Tibial artery (tissue), 4 donors: ENCODE measurements around the gene ATF4.

ENCODE experiments used
- DNase-seq, 2 donors: peaks; one replicate each; pipeline ENCODE4 v3.0.0-alpha.2; 2019
- H3K27ac ChIP-seq, 2 donors: fragments of 200-600 bp; sonication (generic) in 1 of 2; 1 replicate in 1 of 2; 2 replicates in 1 of 2; pipeline ENCODE4 v1.5.1; 2018 to 2019; ENCODE audit warnings: mild to moderate bottlenecking in 1 of 2
- H3K27me3 ChIP-seq, 2 donors: fragments of 200-600 bp; sonication (generic) in 1 of 2; one replicate each; pipeline versions ENCODE4 v1.5.1 to v1.6.0; 2016 to 2019
- H3K36me3 ChIP-seq, 3 donors: fragments of 200-600 bp; sonication (generic) in 2 of 3; one replicate each; pipeline ENCODE4 v1.5.1; 2016 to 2019; ENCODE audit warnings: mild to moderate bottlenecking in 2 of 3
- H3K4me1 ChIP-seq, 4 donors: fragments of 200-600 bp; sonication (generic) in 2 of 4; 1 replicate in 3 of 4; 2 replicates in 1 of 4; pipeline ENCODE4 v1.5.1; 2016 to 2019
- H3K4me3 ChIP-seq, 2 donors: fragments of 200-600 bp; sonication (generic) in 1 of 2; 1 replicate in 1 of 2; 2 replicates in 1 of 2; pipeline ENCODE4 v1.5.1; 2018 to 2019; ENCODE audit warnings: mild to moderate bottlenecking in 2 of 2
- H3K9me3 ChIP-seq, 3 donors: fragments of 200-600 bp; sonication (generic) in 1 of 3; one replicate each; pipeline ENCODE4 v1.5.1; 2016 to 2019
- intact Hi-C: fragments of 100-400 bp; cut with DNase I; formaldehyde crosslinking; loops from one replicate; pipeline ENCODE4 v1.15.0; 2023; ENCODE audit warnings: low total_unique reads
- TF ChIP-seq, protein P1 (sequence below), 2 experiments: fragments of 200-600 bp in 1 of 2; fragments of 450-650 bp in 1 of 2; IDR thresholded peaks; one replicate each; pipeline ENCODE4 v1.5.1; 2017 to 2019; ENCODE audit warnings: antibody characterized with exemption in 2 of 2, mild to moderate bottlenecking in 1 of 2, moderate library complexity in 1 of 2

Gene ATF4

GRCh38 chr22:39500101-39500500 is 20.3 kb upstream of the ATF4 start:
- Histone ChIP-seq H3K9me3 (no peaks in the 10 kb centered on the region), H3K27ac (no peak overlapping the region), H3K36me3 (peaks cover 11 to 14% (median 12%) of the 10 kb centered on the region in 3 donors), H3K4me1 (peaks cover 0 to 35% (median 27%) of the 10 kb centered on the region in 4 donors), H3K4me3 (no peak overlapping the region), H3K27me3 (no peaks in the 10 kb centered on the region)
- no peak for DNase-seq
- TF ChIP-seq, protein P1, sequence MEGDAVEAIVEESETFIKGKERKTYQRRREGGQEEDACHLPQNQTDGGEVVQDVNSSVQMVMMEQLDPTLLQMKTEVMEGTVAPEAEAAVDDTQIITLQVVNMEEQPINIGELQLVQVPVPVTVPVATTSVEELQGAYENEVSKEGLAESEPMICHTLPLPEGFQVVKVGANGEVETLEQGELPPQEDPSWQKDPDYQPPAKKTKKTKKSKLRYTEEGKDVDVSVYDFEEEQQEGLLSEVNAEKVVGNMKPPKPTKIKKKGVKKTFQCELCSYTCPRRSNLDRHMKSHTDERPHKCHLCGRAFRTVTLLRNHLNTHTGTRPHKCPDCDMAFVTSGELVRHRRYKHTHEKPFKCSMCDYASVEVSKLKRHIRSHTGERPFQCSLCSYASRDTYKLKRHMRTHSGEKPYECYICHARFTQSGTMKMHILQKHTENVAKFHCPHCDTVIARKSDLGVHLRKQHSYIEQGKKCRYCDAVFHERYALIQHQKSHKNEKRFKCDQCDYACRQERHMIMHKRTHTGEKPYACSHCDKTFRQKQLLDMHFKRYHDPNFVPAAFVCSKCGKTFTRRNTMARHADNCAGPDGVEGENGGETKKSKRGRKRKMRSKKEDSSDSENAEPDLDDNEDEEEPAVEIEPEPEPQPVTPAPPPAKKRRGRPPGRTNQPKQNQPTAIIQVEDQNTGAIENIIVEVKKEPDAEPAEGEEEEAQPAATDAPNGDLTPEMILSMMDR (IDR thresholded peaks at IDR 0.05), result no peak
- intact Hi-C loops, result loop anchor here (5.0 kb wide), 1 partner anchor 98 kb away; no protein-coding TSS in a partner anchor

- no peak for DNase-seq
- TF ChIP-seq, protein P1 (IDR thresholded peaks at IDR 0.05), result no peak
- intact Hi-C loops, result loop anchor here (5.0 kb wide), 1 partner anchor 99 kb away; no protein-coding TSS in a partner anchor
- Histone ChIP-seq H3K9me3 (no peaks in the 10 kb centered on the region), H3K36me3 (peaks cover 16 to 30% (median 28%) of the 10 kb centered on the region in 3 donors), H3K27ac (peak overlapping the region; percentile 67 to 71), H3K27me3 (no peaks in the 10 kb centered on the region), H3K4me1 (peaks cover 0 to 36% (median 28%) of the 10 kb centered on the region in 4 donors), H3K4me3 (peak overlapping the region; percentile 75 to 94)
These were observed 18.7 kb upstream of the ATF4 start for GRCh38 chr22:39501644-39502108.

DNA sequence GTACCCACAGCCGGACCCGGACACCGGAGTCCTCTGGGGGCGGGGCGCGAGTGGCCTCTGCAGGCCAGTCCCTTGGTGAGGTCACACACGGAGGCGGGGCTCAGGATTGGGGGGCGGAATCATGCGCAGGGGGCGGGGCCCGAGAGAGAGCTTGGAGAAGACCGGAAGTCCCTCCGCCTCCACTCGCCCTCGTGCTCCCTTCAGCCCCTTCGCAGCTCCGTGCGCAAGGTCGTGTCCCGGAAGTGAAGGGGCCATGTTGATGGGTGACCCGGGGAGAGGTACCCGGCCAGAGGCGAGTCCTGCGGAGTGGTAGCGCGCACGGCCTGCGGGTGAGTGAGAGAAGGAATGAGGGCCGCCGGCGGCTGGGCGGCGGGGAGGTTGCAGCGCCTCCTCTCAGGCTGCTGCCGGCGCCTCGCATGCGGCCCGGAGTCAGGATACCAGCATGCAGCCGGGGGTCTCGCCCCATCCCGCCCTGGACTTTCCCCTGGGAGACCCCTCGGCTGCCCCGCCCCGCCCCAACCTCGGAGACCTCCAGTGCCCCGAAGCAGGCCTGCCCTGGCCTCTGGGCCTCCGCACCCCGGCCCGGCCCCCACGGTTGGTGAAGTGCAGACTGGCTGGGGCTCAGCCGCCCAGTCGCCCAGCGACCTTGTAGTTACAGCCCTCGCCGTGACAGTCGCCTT is 18.1 kb upstream of the ATF4 start, which contains the start of gene MIEF1:
Gene MIEF1, plus strand, starts transcription at position 182 of the 680 bp plus-strand sequence. CDS start 9,005 bp downstream, outside the sequence.
- H3K36me3 ChIP-seq, result peaks cover 21 to 36% (median 28%) of the 10 kb centered on the region in 3 donors
- no peaks in the 10 kb centered on the region for H3K9me3 ChIP-seq
- H3K4me3 ChIP-seq, result peak within 1 kb of the TSS; percentile 75 to 94
- H3K27ac ChIP-seq, result peak within 1 kb of the TSS; percentile 67 to 71
- H3K27me3 ChIP-seq, result no peaks in the 10 kb centered on the region
- intact Hi-C loops, result loop anchor here (5.0 kb wide), 1 partner anchor 100 kb away; no protein-coding TSS in a partner anchor
- TF ChIP-seq, protein P1 (IDR thresholded peaks at IDR 0.05), result no peak
- peaks cover 0 to 36% (median 28%) of the 10 kb centered on the region in 4 donors for H3K4me1 ChIP-seq
- peak; percentile 99 for DNase-seq

DNA sequence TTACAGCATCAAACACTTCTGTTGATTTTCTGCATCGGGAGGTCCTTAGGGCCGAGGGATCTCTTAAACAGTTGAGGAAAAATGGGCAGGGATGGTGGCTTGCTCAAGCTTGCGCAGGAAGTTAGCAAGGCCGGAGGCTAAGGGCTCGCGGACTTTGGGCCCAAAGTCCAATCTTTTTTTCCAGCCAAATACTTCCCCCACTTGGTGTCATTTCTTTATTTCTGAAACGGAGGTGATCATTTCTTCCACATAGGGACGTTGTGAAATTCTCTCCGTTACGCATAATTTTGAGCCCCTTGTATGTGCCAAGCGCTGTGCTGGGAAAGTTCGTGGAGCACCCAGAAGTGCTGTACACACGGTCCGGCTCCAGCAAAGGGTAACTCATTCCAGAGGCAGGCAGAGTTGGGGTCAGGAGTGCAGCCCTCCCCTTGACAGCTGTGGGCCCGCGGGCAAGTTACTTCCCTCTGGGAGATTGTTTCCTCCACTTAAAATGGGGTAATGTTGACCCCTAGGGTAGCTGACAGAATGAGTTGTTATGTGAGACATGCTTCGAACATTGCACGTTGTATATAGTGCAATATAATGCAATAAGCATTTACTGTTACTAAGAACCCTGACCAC is 17.5 kb upstream of the ATF4 start:
- TF ChIP-seq, protein P1 (IDR thresholded peaks at IDR 0.05), result no peak
- no peak for DNase-seq
- intact Hi-C loops, result loop anchor here (5.0 kb wide), 1 partner anchor 101 kb away; no protein-coding TSS in a partner anchor
- H3K4me1 ChIP-seq, result peaks cover 0 to 36% (median 28%) of the 10 kb centered on the region in 4 donors
- H3K4me3 ChIP-seq, result peak overlapping the region; percentile 75 to 94
- no peaks in the 10 kb centered on the region for H3K9me3 ChIP-seq
- H3K36me3 ChIP-seq, result peaks cover 28 to 42% (median 28%) of the 10 kb centered on the region in 3 donors
- H3K27ac ChIP-seq, result peak overlapping the region; percentile 67 to 71
- no peaks in the 10 kb centered on the region for H3K27me3 ChIP-seq

- Histone ChIP-seq H3K36me3 (peaks cover 28 to 50% (median 28%) of the 10 kb centered on the region in 3 donors), H3K27ac (no peak overlapping the region), H3K4me1 (peaks cover 0 to 36% (median 28%) of the 10 kb centered on the region in 4 donors), H3K9me3 (no peaks in the 10 kb centered on the region), H3K27me3 (no peaks in the 10 kb centered on the region), H3K4me3 (peak overlapping the region; percentile 75 to 94)
- intact Hi-C loops, result loop anchor here (5.0 kb wide), 1 partner anchor 101 kb away; no protein-coding TSS in a partner anchor
- no peak for DNase-seq
- TF ChIP-seq, protein P1 (IDR thresholded peaks at IDR 0.05), result no peak
These were observed 16.7 kb upstream of the ATF4 start for GRCh38 chr22:39503630-39504029.
